ENCODE results near the gene RTL10. TPM values are rescaled to one million over a fixed set of nuclear protein-coding genes. Genes with fewer than 3 reads are reported as not detected.
A peak's percentile ranks its signal among the peaks of the same experiment; 100 is the strongest.

The RTL10 gene
- total and polyA plus RNA-seq, 7 experiments from 2014 or later: 14.9 to 36.8 (median 20.8) TPM

DNA sequence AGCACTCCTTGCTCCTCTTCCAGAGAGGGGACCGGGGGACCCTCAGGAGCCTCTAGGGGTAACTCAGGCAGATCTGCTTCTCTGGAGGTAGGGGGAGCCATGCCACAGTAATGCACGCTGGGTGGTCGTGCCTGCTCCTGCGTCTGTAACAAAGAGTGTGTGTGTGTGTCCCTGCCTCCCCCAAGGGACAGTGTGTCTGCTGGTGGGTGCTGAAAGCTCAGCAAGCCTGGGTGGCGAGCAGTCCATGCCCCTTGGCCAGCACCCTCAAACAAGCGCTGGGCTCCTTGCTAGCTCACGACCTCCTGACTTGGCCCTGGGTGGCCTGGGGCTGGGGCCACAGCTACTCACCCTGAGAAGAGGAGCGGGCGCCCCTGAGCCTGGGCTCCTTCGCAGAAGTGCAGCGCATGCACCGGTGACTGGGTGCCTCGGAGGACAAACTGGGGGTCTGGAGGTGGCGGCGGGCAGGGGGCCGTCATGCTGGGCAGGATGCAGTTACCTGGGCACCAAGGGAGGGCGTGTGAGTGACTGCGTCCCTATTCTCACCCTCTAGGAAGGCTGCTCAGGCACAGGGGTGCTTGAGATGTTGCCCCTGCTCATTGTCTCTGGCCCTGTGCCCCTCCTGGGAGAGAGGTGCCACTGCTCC is 33.7 kb downstream of the RTL10 start:
- Mint-ChIP-seq H3K27ac (no peak overlapping the region), H3K9me3 (no peaks in the 10 kb centered on the region), H3K4me3 (no peak overlapping the region), H3K36me3 (peaks cover 0 to 11% (median 4%) of the 10 kb centered on the region in 5 donors), H3K27me3 (no peaks in the 10 kb centered on the region), H3K4me1 (peaks cover 0 to 14% (median 5%) of the 10 kb centered on the region in 7 donors)
- Histone ChIP-seq H3K27ac (ENCODE audit: low read depth, low read length) (no peak overlapping the region), H3K9me3 (ENCODE audit: control insufficient read depth in 2 of 3, low read length in 3 of 3) (no peaks in the 10 kb centered on the region), H3K4me1 (ENCODE audit: control insufficient read depth in 2 of 2, insufficient read depth in 2 of 2, low read length in 2 of 2) (no peaks in the 10 kb centered on the region), H3K27me3 (ENCODE audit: control insufficient read depth in 2 of 2, insufficient read depth in 2 of 2, low read length in 2 of 2) (no peaks in the 10 kb centered on the region), H3K36me3 (ENCODE audit: control insufficient read depth in 2 of 3, insufficient read depth in 3 of 3, low read length in 3 of 3) (peaks cover 0 to 23% (median 0%) of the 10 kb centered on the region in 3 experiments), H3K4me3 (ENCODE audit: low read length) (no peak overlapping the region)
- CTCF ChIA-PET: no interaction called here
- ATAC-seq (no peak), DNase-seq (peak in 2 of 9 donors; percentile 4 to 15)
- POLR2A ChIA-PET: no interaction called here
- intact Hi-C loops (cut with micrococcal nuclease): loop anchor here in 1 of 2 donors (1.0 kb wide), 1 partner anchor 89 kb away; no protein-coding TSS in a partner anchor

GRCh38 chr22:19819911-19820879 is 34.5 kb downstream of the RTL10 start:
- POLR2A ChIA-PET: no interaction called here
- Mint-ChIP-seq H3K4me1 (peaks cover 0 to 17% (median 5%) of the 10 kb centered on the region in 7 donors), H3K9me3 (no peaks in the 10 kb centered on the region), H3K36me3 (peaks cover 0 to 12% (median 4%) of the 10 kb centered on the region in 5 donors), H3K27ac (no peak overlapping the region), H3K27me3 (no peaks in the 10 kb centered on the region), H3K4me3 (no peak overlapping the region)
- CTCF ChIA-PET: no interaction called here
- Histone ChIP-seq H3K9me3 (ENCODE audit: control insufficient read depth in 2 of 3, low read length in 3 of 3) (no peaks in the 10 kb centered on the region), H3K27me3 (ENCODE audit: control insufficient read depth in 2 of 2, insufficient read depth in 2 of 2, low read length in 2 of 2) (no peaks in the 10 kb centered on the region), H3K4me1 (ENCODE audit: control insufficient read depth in 2 of 2, insufficient read depth in 2 of 2, low read length in 2 of 2) (no peaks in the 10 kb centered on the region), H3K36me3 (ENCODE audit: control insufficient read depth in 2 of 3, insufficient read depth in 3 of 3, low read length in 3 of 3) (peaks cover 0 to 23% (median 0%) of the 10 kb centered on the region in 3 experiments), H3K4me3 (ENCODE audit: low read length) (no peak overlapping the region), H3K27ac (ENCODE audit: low read depth, low read length) (no peak overlapping the region)
- ATAC-seq (no peak), DNase-seq (no peak)
- intact Hi-C loops (cut with micrococcal nuclease): loop anchor here in 1 of 2 donors (1.0 kb wide), 1 partner anchor 90 kb away; no protein-coding TSS in a partner anchor

DNA sequence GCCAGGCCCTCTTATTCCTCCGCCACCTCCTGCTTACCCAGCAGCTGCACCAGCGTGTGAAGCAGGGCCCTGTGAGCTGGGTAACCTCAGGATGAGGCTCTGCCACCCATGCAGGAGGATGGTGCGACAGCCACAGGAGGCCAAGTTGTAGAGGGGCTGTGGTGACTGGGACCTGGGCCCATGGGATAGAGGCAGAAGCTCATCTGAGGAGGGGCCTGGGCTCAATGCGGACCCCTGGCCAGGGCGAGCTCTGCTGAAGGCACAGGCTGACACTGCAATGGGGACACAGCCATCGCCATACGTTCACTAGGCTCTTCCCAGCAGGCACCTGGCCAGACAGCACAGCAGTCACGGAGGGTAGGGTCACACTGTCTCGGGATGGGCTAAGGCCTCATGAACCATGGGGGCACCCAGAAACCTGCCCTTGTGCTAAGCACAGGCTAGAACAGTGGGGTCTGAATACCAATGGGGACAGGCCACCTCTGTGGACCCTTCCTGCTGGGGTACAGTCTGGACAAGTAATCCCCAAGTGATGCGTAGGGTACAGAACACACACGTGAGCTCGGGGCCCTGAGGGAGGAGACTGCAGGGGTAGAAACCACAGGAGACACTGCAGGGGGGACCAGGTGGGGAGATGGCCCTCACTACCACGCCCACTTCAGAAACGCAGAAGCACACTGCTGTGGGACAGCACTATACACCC is 35.3 kb downstream of the RTL10 start:
- ChIA-PET POLR2A (no interaction called here), CTCF (no interaction called here)
- DNase-seq (no peak), ATAC-seq (no peak)
- Mint-ChIP-seq H3K36me3 (peaks cover 0 to 14% (median 4%) of the 10 kb centered on the region in 5 donors), H3K9me3 (no peaks in the 10 kb centered on the region), H3K27ac (no peak overlapping the region), H3K27me3 (no peaks in the 10 kb centered on the region), H3K4me3 (no peak overlapping the region), H3K4me1 (peaks cover 0 to 17% (median 5%) of the 10 kb centered on the region in 7 donors)
- no peaks in the 10 kb centered on the region for H3K27me3 ChIP-seq (ENCODE audit: control insufficient read depth in 2 of 2, insufficient read depth in 2 of 2, low read length in 2 of 2)
- H3K4me1 ChIP-seq (ENCODE audit: control insufficient read depth in 2 of 2, insufficient read depth in 2 of 2, low read length in 2 of 2): no peaks in the 10 kb centered on the region
- intact Hi-C loops (cut with micrococcal nuclease): no loop called here
- H3K4me3 ChIP-seq (ENCODE audit: low read length): no peak overlapping the region
- no peak overlapping the region for H3K27ac ChIP-seq (ENCODE audit: low read depth, low read length)
- H3K36me3 ChIP-seq (ENCODE audit: control insufficient read depth in 2 of 3, insufficient read depth in 3 of 3, low read length in 3 of 3): peaks cover 0 to 23% (median 0%) of the 10 kb centered on the region in 3 experiments
- H3K9me3 ChIP-seq (ENCODE audit: control insufficient read depth in 2 of 3, low read length in 3 of 3): no peaks in the 10 kb centered on the region

DNA sequence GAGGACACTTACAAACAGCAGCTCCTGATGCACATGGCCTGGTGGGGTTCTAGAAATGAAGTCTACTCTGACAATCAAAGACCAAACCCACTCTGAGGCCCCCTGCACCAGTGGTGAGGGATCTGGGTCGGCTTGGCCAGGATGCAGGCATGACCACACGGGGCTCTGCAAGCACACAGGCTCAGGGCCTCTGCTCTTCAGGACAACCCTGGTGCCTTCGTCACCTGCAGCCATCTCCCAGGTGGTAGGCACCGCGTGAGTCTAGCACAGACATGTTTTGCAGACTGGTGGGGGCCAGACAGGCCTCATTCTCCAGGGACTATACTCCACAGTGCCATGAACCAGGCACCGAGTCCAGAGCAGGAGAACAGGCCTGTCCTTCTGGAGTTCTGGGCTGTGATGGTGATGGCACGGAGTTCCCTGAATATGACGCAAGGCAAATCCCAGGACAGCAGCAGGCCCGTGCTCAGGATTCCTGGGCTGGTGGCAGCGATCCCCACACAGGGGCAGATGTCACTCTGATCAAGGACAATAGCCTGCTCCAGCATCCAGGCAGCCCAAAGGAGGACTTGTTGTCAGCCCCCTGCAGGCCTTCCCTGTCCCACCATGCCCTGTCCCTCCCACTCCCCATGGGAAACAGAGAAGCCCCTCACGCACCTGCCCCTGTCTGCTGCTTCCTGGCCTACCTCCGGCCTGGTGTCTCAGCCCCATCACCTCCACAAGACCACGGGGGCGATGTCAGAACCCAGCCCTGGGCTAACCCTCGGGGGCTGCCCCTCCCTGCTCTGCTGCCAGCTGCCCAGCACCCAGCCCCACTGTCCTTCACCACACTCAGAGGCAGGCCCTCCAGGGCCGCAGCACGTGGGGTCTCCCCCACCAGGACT is 36.1 kb downstream of the RTL10 start:
- Histone ChIP-seq H3K27ac (ENCODE audit: low read depth, low read length) (no peak overlapping the region), H3K4me3 (ENCODE audit: low read length) (no peak overlapping the region), H3K36me3 (ENCODE audit: control insufficient read depth in 2 of 3, insufficient read depth in 3 of 3, low read length in 3 of 3) (peaks cover 0 to 27% (median 0%) of the 10 kb centered on the region in 3 experiments), H3K27me3 (ENCODE audit: control insufficient read depth in 2 of 2, insufficient read depth in 2 of 2, low read length in 2 of 2) (no peaks in the 10 kb centered on the region), H3K9me3 (ENCODE audit: control insufficient read depth in 2 of 3, low read length in 3 of 3) (no peaks in the 10 kb centered on the region), H3K4me1 (ENCODE audit: control insufficient read depth in 2 of 2, insufficient read depth in 2 of 2, low read length in 2 of 2) (no peaks in the 10 kb centered on the region)
- CTCF ChIA-PET: no interaction called here
- Mint-ChIP-seq H3K9me3 (no peaks in the 10 kb centered on the region), H3K36me3 (peaks cover 0 to 13% (median 4%) of the 10 kb centered on the region in 5 donors), H3K27me3 (no peaks in the 10 kb centered on the region), H3K27ac (no peak overlapping the region), H3K4me3 (no peak overlapping the region), H3K4me1 (peaks cover 0 to 12% (median 2%) of the 10 kb centered on the region in 7 donors)
- intact Hi-C loops (cut with micrococcal nuclease): no loop called here
- ATAC-seq: no peak
- DNase-seq: peak in 1 of 9 donors; percentile 17
- POLR2A ChIA-PET: no interaction called here

DNA sequence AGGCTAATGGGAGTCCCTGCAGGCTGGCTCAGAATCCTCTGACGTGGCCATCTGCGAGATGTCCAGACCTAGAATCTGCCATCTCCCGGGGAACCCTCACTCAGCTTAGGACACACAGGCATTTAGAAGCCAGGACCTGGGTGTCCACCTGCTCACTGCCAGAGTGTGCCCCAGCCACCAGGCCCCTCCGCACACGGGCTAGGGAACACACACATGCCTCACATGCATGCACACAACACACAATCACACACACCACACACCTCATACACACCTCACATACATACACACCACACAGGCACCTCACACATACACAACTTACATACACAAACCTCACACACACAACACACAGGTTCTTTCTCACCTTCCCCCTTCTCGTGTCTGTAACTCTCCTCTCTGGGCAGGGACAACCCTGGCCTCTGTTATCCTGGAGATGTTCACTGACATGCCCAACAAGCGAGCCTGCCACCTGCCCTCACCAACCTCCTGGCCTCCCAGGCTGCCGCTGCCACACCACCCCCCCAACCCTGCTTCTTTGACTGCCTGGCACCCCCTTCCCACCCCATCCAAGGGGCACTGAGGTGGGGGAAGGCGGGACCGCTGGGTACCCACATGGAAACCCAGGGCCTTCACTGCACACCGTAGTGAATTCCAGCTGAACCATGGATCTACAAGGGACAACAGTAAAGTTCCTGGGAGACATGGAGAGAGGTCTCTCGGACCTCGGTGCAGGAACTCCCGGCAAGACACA is 38.1 kb downstream of the RTL10 start:
- Histone ChIP-seq H3K4me3 (ENCODE audit: low read length) (no peak overlapping the region), H3K36me3 (ENCODE audit: control insufficient read depth in 2 of 3, insufficient read depth in 3 of 3, low read length in 3 of 3) (peaks cover 0 to 42% (median 0%) of the 10 kb centered on the region in 3 experiments), H3K9me3 (ENCODE audit: control insufficient read depth in 2 of 3, low read length in 3 of 3) (no peaks in the 10 kb centered on the region), H3K27me3 (ENCODE audit: control insufficient read depth in 2 of 2, insufficient read depth in 2 of 2, low read length in 2 of 2) (no peaks in the 10 kb centered on the region), H3K4me1 (ENCODE audit: control insufficient read depth in 2 of 2, insufficient read depth in 2 of 2, low read length in 2 of 2) (no peaks in the 10 kb centered on the region), H3K27ac (ENCODE audit: low read depth, low read length) (no peak overlapping the region)
- Mint-ChIP-seq H3K27ac (peak overlapping the region in 2 of 9 donors; percentile 33 to 62), H3K4me1 (peaks cover 0 to 7% (median 0%) of the 10 kb centered on the region in 7 donors), H3K9me3 (no peaks in the 10 kb centered on the region), H3K4me3 (no peak overlapping the region), H3K27me3 (no peaks in the 10 kb centered on the region), H3K36me3 (peaks cover 0 to 12% (median 11%) of the 10 kb centered on the region in 5 donors)
- intact Hi-C loops (cut with micrococcal nuclease): no loop called here
- DNase-seq (no peak), ATAC-seq (no peak)
- CTCF ChIA-PET: no interaction called here
- POLR2A ChIA-PET: no interaction called here
